SK-N-SH treated with all-trans-retinoic acid at 6 μM for 48 hours (cell line): ENCODE measurements around the gene ALG10.

Experiments used
- ATAC-seq: fragments of 200-7000 bp; cut with Tn5 transposase; 3 replicates; pipeline ENCODE4 v1.9.1; 2020; ENCODE audit warnings: mild to moderate bottlenecking, moderate library complexity
- ARNTL ChIP-seq: fragments of 450-650 bp; formaldehyde crosslinking; IDR thresholded peaks from 2 replicates; pipeline ENCODE4 v1.5.0; 2020; ENCODE audit warnings: low read depth, mild to moderate bottlenecking, moderate library complexity, borderline replicate concordance
- BACH2 ChIP-seq: fragments of 250-450 bp; sonication (Bioruptor Pico); IDR thresholded peaks from 2 replicates; pipeline ENCODE4 v1.9.0; 2021; ENCODE audit warnings: mild to moderate bottlenecking, borderline replicate concordance
- CREB5 ChIP-seq: fragments of 250-450 bp; sonication (Bioruptor Pico); IDR thresholded peaks from 2 replicates; pipeline ENCODE4 v1.5.1; 2020; ENCODE audit warnings: low read depth, mild to moderate bottlenecking, moderate library complexity
- CSDC2 ChIP-seq: fragments of 250-450 bp; sonication (Bioruptor Pico); IDR thresholded peaks from 2 replicates; pipeline ENCODE4 v1.5.0; 2020; ENCODE audit warnings: mild to moderate bottlenecking, moderate library complexity
- CSRNP3 ChIP-seq: fragments of 250-450 bp; sonication (Bioruptor Pico); IDR thresholded peaks from 2 replicates; pipeline ENCODE4 v1.5.1; 2021; ENCODE audit warnings: mild to moderate bottlenecking, moderate library complexity
- ESRRG ChIP-seq: fragments of 250-450 bp; sonication (Bioruptor Pico); IDR thresholded peaks from 2 replicates; pipeline ENCODE4 v1.6.1; 2021; ENCODE audit warnings: mild to moderate bottlenecking
- GLIS3 ChIP-seq: fragments of 250-450 bp; sonication (Bioruptor Pico); IDR thresholded peaks from 2 replicates; pipeline ENCODE4 v1.5.0; 2020; ENCODE audit warnings: mild to moderate bottlenecking, moderate library complexity
- ISL1 ChIP-seq: fragments of 250-450 bp; sonication (Bioruptor Pico); IDR thresholded peaks from 2 replicates; pipeline ENCODE4 v2.1.2; 2022; ENCODE audit warnings: mild to moderate bottlenecking, moderate library complexity
- OSR1 ChIP-seq: fragments of 250-450 bp; sonication (Bioruptor Pico); IDR thresholded peaks from 2 replicates; pipeline ENCODE4 v1.8.0; 2022; ENCODE audit warnings: moderate library complexity, mild to moderate bottlenecking, inconsistent platforms
- POU6F1 ChIP-seq: fragments of 250-450 bp; sonication (Bioruptor Pico); IDR thresholded peaks from 2 replicates; pipeline ENCODE4 v1.8.0; 2021; ENCODE audit warnings: low read depth, mild to moderate bottlenecking, moderate library complexity, borderline replicate concordance
- PPARA ChIP-seq: fragments of 250-450 bp; sonication (Bioruptor Pico); IDR thresholded peaks from 2 replicates; pipeline ENCODE4 v1.5.0; 2020; ENCODE audit warnings: mild to moderate bottlenecking, borderline replicate concordance
- RARB ChIP-seq: fragments of 250-450 bp; sonication (Bioruptor Pico); IDR thresholded peaks from 2 replicates; pipeline ENCODE4 v1.8.0; 2021; ENCODE audit warnings: mild to moderate bottlenecking, moderate library complexity
- SNAI2 ChIP-seq: fragments of 250-450 bp; sonication (Bioruptor Pico); IDR thresholded peaks from 2 replicates; pipeline ENCODE4 v1.5.0; 2020; ENCODE audit warnings: mild to moderate bottlenecking, moderate library complexity
- TCF4 ChIP-seq: fragments of 250-450 bp; sonication (Bioruptor Pico); IDR thresholded peaks from 2 replicates; pipeline ENCODE4 v1.8.0; 2021; ENCODE audit warnings: mild to moderate bottlenecking, moderate library complexity, borderline replicate concordance
- TOX ChIP-seq: fragments of 250-450 bp; sonication (Bioruptor Pico); IDR thresholded peaks from 2 replicates; pipeline ENCODE4 v1.8.0; 2021; ENCODE audit warnings: mild to moderate bottlenecking, moderate library complexity, borderline replicate concordance
- ZC3H10 ChIP-seq: fragments of 250-450 bp; sonication (Bioruptor Pico); IDR thresholded peaks from 2 replicates; pipeline ENCODE4 v1.5.1; 2021; ENCODE audit warnings: mild to moderate bottlenecking, moderate library complexity
- ZFP3 ChIP-seq: fragments of 250-450 bp; sonication (Bioruptor Pico); IDR thresholded peaks from 2 replicates; pipeline ENCODE4 v1.5.0; 2020; ENCODE audit warnings: mild to moderate bottlenecking, moderate library complexity
- ZFP30 ChIP-seq: fragments of 450-650 bp; formaldehyde crosslinking; IDR thresholded peaks from 2 replicates; pipeline ENCODE4 v1.5.0; 2022; ENCODE audit warnings: mild to moderate bottlenecking, moderate library complexity
- ZNF565 ChIP-seq: fragments of 450-650 bp; formaldehyde crosslinking; conservative IDR thresholded peaks from 2 replicates; pipeline ENCODE4 v1.5.0; 2020; ENCODE audit warnings: low read depth, mild to moderate bottlenecking, moderate library complexity
- ZNF70 ChIP-seq: fragments of 450-650 bp; formaldehyde crosslinking; IDR thresholded peaks from 2 replicates; pipeline ENCODE4 v1.5.0; 2020; ENCODE audit warnings: mild to moderate bottlenecking, moderate library complexity
- ZNF8 ChIP-seq: fragments of 450-650 bp; formaldehyde crosslinking; IDR thresholded peaks from 2 replicates; pipeline ENCODE4 v1.5.0; 2020; ENCODE audit warnings: mild to moderate bottlenecking, moderate library complexity
- TF ChIP-seq, protein P1 (sequence below): fragments of 250-450 bp; sonication (Bioruptor Pico); IDR thresholded peaks from 2 replicates; pipeline ENCODE4 v1.5.0; 2020; ENCODE audit warnings: mild to moderate bottlenecking, moderate library complexity

The ALG10 gene

GRCh38 chr12:34048714-34049113 lies 26.4 kb downstream of the ALG10 start:
- TF ChIP-seq ZC3H10 (CRISPR knock-in tag) (no peak), ZNF70 (CRISPR knock-in tag) (no peak), CREB5 (CRISPR knock-in tag) (no peak), ISL1 (CRISPR knock-in tag) (no peak), TOX (no peak), OSR1 (CRISPR knock-in tag) (no peak), BACH2 (CRISPR knock-in tag) (no peak), PPARA (CRISPR knock-in tag) (no peak), POU6F1 (CRISPR knock-in tag) (no peak), ZNF8 (CRISPR knock-in tag) (no peak), ESRRG (CRISPR knock-in tag) (no peak), ZNF565 (CRISPR knock-in tag) (no peak), TCF4 (CRISPR knock-in tag) (no peak)
- TF ChIP-seq, all 23 proteins: peak for 0
- ATAC-seq: no peak

DNA sequence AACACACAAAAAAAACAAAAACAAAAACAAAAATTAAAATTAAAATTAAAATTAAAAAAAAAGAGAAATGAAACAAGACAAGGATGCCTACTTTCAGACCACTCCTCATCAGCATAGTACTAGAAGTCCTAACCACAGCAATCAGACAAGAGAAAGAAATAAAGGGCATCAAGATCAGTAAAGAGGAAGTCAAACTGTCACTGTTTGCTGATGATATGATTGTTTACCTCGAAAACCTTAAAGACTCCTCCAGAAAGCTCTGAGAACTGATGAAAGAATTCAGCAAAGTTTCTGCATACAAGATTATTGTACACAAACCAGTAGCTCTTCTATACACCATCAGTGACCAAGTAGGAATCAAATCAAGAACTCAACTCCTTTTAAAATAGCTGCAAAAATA lies 29.2 kb downstream of the ALG10 start:
- no peak for ATAC-seq
- TF ChIP-seq ARNTL: no peak
- no peak for TF ChIP-seq ZNF70 (CRISPR knock-in tag)
- TF ChIP-seq SNAI2: no peak
- TF ChIP-seq GLIS3: no peak
- TF ChIP-seq CSDC2: no peak
- TF ChIP-seq ZFP30 (CRISPR knock-in tag): no peak
- TF ChIP-seq RARB (CRISPR knock-in tag): no peak
- no peak for TF ChIP-seq CSRNP3 (CRISPR knock-in tag)
- no peak for TF ChIP-seq ESRRG (CRISPR knock-in tag)
- TF ChIP-seq TOX: no peak
- TF ChIP-seq ZNF565 (CRISPR knock-in tag): no peak
- no peak for TF ChIP-seq TCF4 (CRISPR knock-in tag)
- no peak for TF ChIP-seq BACH2 (CRISPR knock-in tag)

- TF ChIP-seq PPARA (CRISPR knock-in tag) (no peak), ZNF8 (CRISPR knock-in tag) (no peak), ZC3H10 (CRISPR knock-in tag) (no peak), ZFP30 (CRISPR knock-in tag) (no peak), BACH2 (CRISPR knock-in tag) (no peak), ISL1 (CRISPR knock-in tag) (no peak), CSRNP3 (CRISPR knock-in tag) (no peak), RARB (CRISPR knock-in tag) (no peak), CSDC2 (no peak), ZNF565 (CRISPR knock-in tag) (no peak), CREB5 (CRISPR knock-in tag) (no peak), ARNTL (no peak), ZFP3 (no peak), ESRRG (CRISPR knock-in tag) (no peak), POU6F1 (CRISPR knock-in tag) (no peak), SNAI2 (no peak), TOX (no peak), GLIS3 (no peak)
- TF ChIP-seq, protein P1, sequence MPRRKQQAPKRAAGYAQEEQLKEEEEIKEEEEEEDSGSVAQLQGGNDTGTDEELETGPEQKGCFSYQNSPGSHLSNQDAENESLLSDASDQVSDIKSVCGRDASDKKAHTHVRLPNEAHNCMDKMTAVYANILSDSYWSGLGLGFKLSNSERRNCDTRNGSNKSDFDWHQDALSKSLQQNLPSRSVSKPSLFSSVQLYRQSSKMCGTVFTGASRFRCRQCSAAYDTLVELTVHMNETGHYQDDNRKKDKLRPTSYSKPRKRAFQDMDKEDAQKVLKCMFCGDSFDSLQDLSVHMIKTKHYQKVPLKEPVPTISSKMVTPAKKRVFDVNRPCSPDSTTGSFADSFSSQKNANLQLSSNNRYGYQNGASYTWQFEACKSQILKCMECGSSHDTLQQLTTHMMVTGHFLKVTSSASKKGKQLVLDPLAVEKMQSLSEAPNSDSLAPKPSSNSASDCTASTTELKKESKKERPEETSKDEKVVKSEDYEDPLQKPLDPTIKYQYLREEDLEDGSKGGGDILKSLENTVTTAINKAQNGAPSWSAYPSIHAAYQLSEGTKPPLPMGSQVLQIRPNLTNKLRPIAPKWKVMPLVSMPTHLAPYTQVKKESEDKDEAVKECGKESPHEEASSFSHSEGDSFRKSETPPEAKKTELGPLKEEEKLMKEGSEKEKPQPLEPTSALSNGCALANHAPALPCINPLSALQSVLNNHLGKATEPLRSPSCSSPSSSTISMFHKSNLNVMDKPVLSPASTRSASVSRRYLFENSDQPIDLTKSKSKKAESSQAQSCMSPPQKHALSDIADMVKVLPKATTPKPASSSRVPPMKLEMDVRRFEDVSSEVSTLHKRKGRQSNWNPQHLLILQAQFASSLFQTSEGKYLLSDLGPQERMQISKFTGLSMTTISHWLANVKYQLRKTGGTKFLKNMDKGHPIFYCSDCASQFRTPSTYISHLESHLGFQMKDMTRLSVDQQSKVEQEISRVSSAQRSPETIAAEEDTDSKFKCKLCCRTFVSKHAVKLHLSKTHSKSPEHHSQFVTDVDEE (CRISPR knock-in tag): no peak
- ATAC-seq: no peak
Measured at GRCh38 chr12:34054938-34055337, 32.6 kb downstream of the ALG10 start.
